KMS-11 (cell line): Measurements from ENCODE around the gene ZNF70.

Experiments used
- H2AFZ ChIP-seq: fragments of 200-600 bp; sonication (generic); 2 replicates; pipeline ENCODE4 v1.6.1; 2016; ENCODE audit warnings: antibody characterized with exemption, mixed run types, low read depth
- H3K27ac ChIP-seq: fragments of 200-600 bp; sonication (generic); 2 replicates; pipeline ENCODE4 v1.6.1; 2016; ENCODE audit warnings: mild to moderate bottlenecking, mixed run types
- H3K27me3 ChIP-seq: fragments of 200-600 bp; sonication (generic); 2 replicates; pipeline ENCODE4 v1.6.1; 2017; ENCODE audit warnings: mild to moderate bottlenecking, low read depth, mixed run types, moderate library complexity; ENCODE audit not compliant: insufficient read depth
- H3K36me3 ChIP-seq: fragments of 200-600 bp; sonication (generic); 2 replicates; pipeline ENCODE4 v1.6.1; 2017; ENCODE audit warnings: mild to moderate bottlenecking, mixed run types; ENCODE audit not compliant: insufficient read depth
- H3K4me1 ChIP-seq: fragments of 200-600 bp; sonication (generic); 2 replicates; pipeline ENCODE4 v1.6.1; 2016; ENCODE audit warnings: mild to moderate bottlenecking, low read depth, mixed run types; ENCODE audit not compliant: poor library complexity, severe bottlenecking
- H3K4me2 ChIP-seq: fragments of 200-600 bp; sonication (generic); 2 replicates; pipeline ENCODE4 v1.7.0; 2016; ENCODE audit warnings: mild to moderate bottlenecking, mixed run types
- H3K4me3 ChIP-seq: fragments of 200-600 bp; sonication (generic); IDR thresholded peaks from 2 replicates; pipeline ENCODE4 v1.6.1; 2017; ENCODE audit warnings: low read depth, low read length, mixed read lengths; ENCODE audit not compliant: insufficient read depth
- H3K79me2 ChIP-seq: fragments of 200-600 bp; sonication (generic); 2 replicates; pipeline ENCODE4 v1.6.1; 2016; ENCODE audit warnings: low read depth, mixed run types; ENCODE audit not compliant: insufficient read depth
- H3K9ac ChIP-seq: fragments of 200-600 bp; sonication (generic); 2 replicates; pipeline ENCODE4 v1.6.1; 2016; ENCODE audit warnings: mild to moderate bottlenecking, mixed run types
- H4K20me1 ChIP-seq: fragments of 200-600 bp; sonication (generic); 2 replicates; pipeline ENCODE4 v1.6.1; 2016; ENCODE audit warnings: mild to moderate bottlenecking, mixed run types; ENCODE audit not compliant: insufficient read depth
- CTCF ChIP-seq: fragments of 200-600 bp; sonication (generic); conservative IDR thresholded peaks from 2 replicates; pipeline ENCODE4 v1.6.1; 2017; ENCODE audit warnings: low read depth, mild to moderate bottlenecking, antibody characterized with exemption, low read length, moderate library complexity, mixed read lengths

The ZNF70 gene

GRCh38 chr22:23781065-23781464 is 30.2 kb upstream of the ZNF70 start:
- H3K27ac ChIP-seq = no peak overlapping the region
- no peak overlapping the region for H3K4me3 ChIP-seq
- no peak for TF ChIP-seq CTCF
- peaks cover 17% of the 10 kb centered on the region for H3K4me1 ChIP-seq
- no peak overlapping the region for H3K4me2 ChIP-seq
- no peaks in the 10 kb centered on the region for H4K20me1 ChIP-seq
- no peaks in the 10 kb centered on the region for H3K27me3 ChIP-seq
- no peak overlapping the region for H3K9ac ChIP-seq
- H2AFZ ChIP-seq = no peak overlapping the region
- no peaks in the 10 kb centered on the region for H3K79me2 ChIP-seq
- H3K36me3 ChIP-seq = no peaks in the 10 kb centered on the region

- H3K4me1 ChIP-seq = peaks cover 10% of the 10 kb centered on the region
- H3K4me3 ChIP-seq = no peak overlapping the region
- TF ChIP-seq CTCF = no peak
- H3K9ac ChIP-seq = no peak overlapping the region
- H4K20me1 ChIP-seq = no peaks in the 10 kb centered on the region
- H3K79me2 ChIP-seq = no peaks in the 10 kb centered on the region
- no peak overlapping the region for H2AFZ ChIP-seq
- H3K36me3 ChIP-seq = no peaks in the 10 kb centered on the region
- H3K4me2 ChIP-seq = no peak overlapping the region
- no peak overlapping the region for H3K27ac ChIP-seq
- H3K27me3 ChIP-seq = no peaks in the 10 kb centered on the region
These were observed 29.3 kb upstream of the ZNF70 start for GRCh38 chr22:23780146-23780748.

DNA sequence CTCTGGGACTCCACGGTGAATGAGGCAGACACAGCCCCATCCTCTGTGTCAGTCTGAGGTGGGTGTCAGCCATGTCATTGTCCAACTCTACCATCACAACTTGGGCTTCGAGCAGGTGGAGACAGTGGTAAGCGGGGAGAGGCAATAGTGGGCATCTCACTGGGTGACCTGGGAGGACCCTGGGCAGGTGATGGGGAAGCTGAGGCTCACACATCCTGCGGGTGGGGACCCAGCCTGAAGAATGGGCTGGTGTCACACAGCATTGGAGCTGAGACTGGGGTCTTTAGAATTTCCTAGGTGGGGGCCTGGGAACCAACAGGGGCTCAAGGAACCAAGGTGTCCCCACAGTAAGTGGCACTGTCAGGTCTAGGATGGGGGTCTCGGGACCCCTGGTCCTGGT is 28.8 kb upstream of the ZNF70 start:
- H3K4me2 ChIP-seq = no peak overlapping the region
- H3K36me3 ChIP-seq = no peaks in the 10 kb centered on the region
- no peak overlapping the region for H3K4me3 ChIP-seq
- peaks cover 9% of the 10 kb centered on the region for H3K4me1 ChIP-seq
- H4K20me1 ChIP-seq = no peaks in the 10 kb centered on the region
- no peak for TF ChIP-seq CTCF
- H3K27me3 ChIP-seq = no peaks in the 10 kb centered on the region
- no peaks in the 10 kb centered on the region for H3K79me2 ChIP-seq
- H3K27ac ChIP-seq = no peak overlapping the region
- H3K9ac ChIP-seq = no peak overlapping the region
- no peak overlapping the region for H2AFZ ChIP-seq

DNA sequence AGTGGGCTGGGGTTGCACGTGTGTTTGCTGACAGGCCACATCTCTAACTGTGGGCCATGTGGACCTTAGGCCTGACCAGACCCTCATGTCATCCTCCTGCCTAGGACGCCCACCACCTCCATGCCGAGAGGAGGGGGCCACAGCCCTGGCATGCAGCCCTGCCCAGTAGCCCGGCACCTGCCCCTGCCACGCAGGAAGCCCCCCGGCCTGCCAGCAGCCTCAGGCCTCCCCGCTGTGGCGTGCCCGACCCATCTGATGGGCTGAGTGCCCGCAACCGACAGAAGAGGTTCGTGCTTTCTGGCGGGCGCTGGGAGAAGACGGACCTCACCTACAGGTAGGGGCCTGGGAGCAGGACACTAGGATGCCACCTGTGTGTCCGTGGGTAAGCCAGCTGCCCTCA is 28.2 kb upstream of the ZNF70 start:
- H3K36me3 ChIP-seq = no peaks in the 10 kb centered on the region
- H3K79me2 ChIP-seq = no peaks in the 10 kb centered on the region
- no peak overlapping the region for H3K27ac ChIP-seq
- H2AFZ ChIP-seq = no peak overlapping the region
- no peak for TF ChIP-seq CTCF
- no peak overlapping the region for H3K9ac ChIP-seq
- H4K20me1 ChIP-seq = no peaks in the 10 kb centered on the region
- H3K4me2 ChIP-seq = no peak overlapping the region
- peaks cover 2% of the 10 kb centered on the region for H3K4me1 ChIP-seq
- no peak overlapping the region for H3K4me3 ChIP-seq
- no peaks in the 10 kb centered on the region for H3K27me3 ChIP-seq
